ENCODE measurements around the gene BTBD9. TPM values are rescaled to one million over a fixed set of nuclear protein-coding genes. Genes with fewer than 3 reads are reported as not detected.

Gene BTBD9
- total RNA-seq, 1 experiment from 2014 or later: 8.9 TPM

DNA sequence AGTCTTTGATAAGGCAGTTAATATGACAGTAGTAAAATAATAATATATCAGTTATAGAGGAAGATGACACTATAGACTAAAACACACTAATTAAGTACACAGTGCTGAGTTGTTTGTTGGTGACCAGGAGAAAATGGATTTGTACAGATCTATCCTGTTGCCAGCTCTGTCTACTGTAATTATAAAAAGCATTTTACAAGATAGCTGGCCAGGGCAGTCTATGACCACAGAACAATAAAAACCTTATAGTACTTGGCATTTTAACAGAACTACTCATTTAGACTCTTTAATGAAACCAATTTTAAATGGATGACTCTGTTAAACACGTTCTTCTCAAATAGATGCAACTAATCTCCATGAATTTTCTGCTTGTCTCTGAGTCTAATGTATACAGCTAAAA, 367.5 kb downstream of the BTBD9 start:
- H3K9ac ChIP-seq (ENCODE audit: extremely low read depth, insufficient read length, low read length): no peak overlapping the region
- H4K20me1 ChIP-seq (ENCODE audit: control insufficient read depth, insufficient read depth, insufficient read length): no peaks in the 10 kb centered on the region
- no peak overlapping the region for H4K8ac ChIP-seq (replicated peaks; ENCODE audit: insufficient read length, low read depth, low read length)
- no peak overlapping the region for H3K4ac ChIP-seq (ENCODE audit: low read depth, low read length)
- no peak overlapping the region for H2BK12ac ChIP-seq (ENCODE audit: insufficient read length, low read depth, low read length)
- Mint-ChIP-seq H3K9me3 (no peaks in the 10 kb centered on the region), H3K4me1 (peaks cover 37 to 38% of the 10 kb centered on the region in 2 experiments), H3K4me3 (no peak overlapping the region), H3K27me3 (ENCODE audit: low read depth) (no peaks in the 10 kb centered on the region), H3K36me3 (ENCODE audit: insufficient read depth in 1 of 3, low read depth in 3 of 3) (no peaks in the 10 kb centered on the region), H3K27ac (no peak overlapping the region)
- no peak overlapping the region for H3K56ac ChIP-seq (ENCODE audit: insufficient read length, low read depth, low read length)
- H2BK20ac ChIP-seq (ENCODE audit: low read depth, low read length, poor library complexity, severe bottlenecking): no peak overlapping the region
- H2BK15ac ChIP-seq (ENCODE audit: low read depth, low read length): no peak overlapping the region
- no peaks in the 10 kb centered on the region for H3K79me2 ChIP-seq (ENCODE audit: insufficient read depth, low read length)
- H3K27ac ChIP-seq (ENCODE audit: insufficient read length, low read depth, low read length): no peak overlapping the region
- H2BK5ac ChIP-seq (ENCODE audit: insufficient read length, low read length): no peak overlapping the region
- H3K4me2 ChIP-seq (ENCODE audit: insufficient read depth, insufficient read length, low read length): no peak overlapping the region
- no peaks in the 10 kb centered on the region for H3K23me2 ChIP-seq (ENCODE audit: insufficient read length, low read depth, low read length, poor library complexity, severe bottlenecking)
- H3K4me1 ChIP-seq (ENCODE audit: insufficient read depth, low read length): peaks cover 19% of the 10 kb centered on the region
- H3K27me3 ChIP-seq (ENCODE audit: insufficient read depth, low read length): no peaks in the 10 kb centered on the region
- no peak overlapping the region for H4K5ac ChIP-seq (ENCODE audit: insufficient read length, low read depth, low read length)
- H3K14ac ChIP-seq (ENCODE audit: insufficient read depth, low read length): no peak overlapping the region
- H3K18ac ChIP-seq (ENCODE audit: insufficient read length, low read depth, low read length): no peak overlapping the region
- no peaks in the 10 kb centered on the region for H3K9me3 ChIP-seq (ENCODE audit: control insufficient read depth, low read depth, low read length)
- no peaks in the 10 kb centered on the region for H3K79me1 ChIP-seq (ENCODE audit: insufficient read depth, low read depth, low read length, poor library complexity, severe bottlenecking)
- H4K91ac ChIP-seq (ENCODE audit: insufficient read length, low read depth, low read length): no peak overlapping the region
- H2BK120ac ChIP-seq (ENCODE audit: low read depth, low read length, poor library complexity, severe bottlenecking): no peak overlapping the region
- no peak for DNase-seq
- no peak overlapping the region for H3T11ph ChIP-seq (ENCODE audit: low read length)
- no CpG with 5 or more reads among the region's 1 CpG for WGBS (ENCODE audit: extremely low coverage, insufficient read length, low lambda C conversion rate)
- TF ChIP-seq, protein P1, sequence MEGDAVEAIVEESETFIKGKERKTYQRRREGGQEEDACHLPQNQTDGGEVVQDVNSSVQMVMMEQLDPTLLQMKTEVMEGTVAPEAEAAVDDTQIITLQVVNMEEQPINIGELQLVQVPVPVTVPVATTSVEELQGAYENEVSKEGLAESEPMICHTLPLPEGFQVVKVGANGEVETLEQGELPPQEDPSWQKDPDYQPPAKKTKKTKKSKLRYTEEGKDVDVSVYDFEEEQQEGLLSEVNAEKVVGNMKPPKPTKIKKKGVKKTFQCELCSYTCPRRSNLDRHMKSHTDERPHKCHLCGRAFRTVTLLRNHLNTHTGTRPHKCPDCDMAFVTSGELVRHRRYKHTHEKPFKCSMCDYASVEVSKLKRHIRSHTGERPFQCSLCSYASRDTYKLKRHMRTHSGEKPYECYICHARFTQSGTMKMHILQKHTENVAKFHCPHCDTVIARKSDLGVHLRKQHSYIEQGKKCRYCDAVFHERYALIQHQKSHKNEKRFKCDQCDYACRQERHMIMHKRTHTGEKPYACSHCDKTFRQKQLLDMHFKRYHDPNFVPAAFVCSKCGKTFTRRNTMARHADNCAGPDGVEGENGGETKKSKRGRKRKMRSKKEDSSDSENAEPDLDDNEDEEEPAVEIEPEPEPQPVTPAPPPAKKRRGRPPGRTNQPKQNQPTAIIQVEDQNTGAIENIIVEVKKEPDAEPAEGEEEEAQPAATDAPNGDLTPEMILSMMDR (conservative IDR thresholded peaks at IDR 0.05): no peak
- H2AFZ ChIP-seq (ENCODE audit: low read length): no peak overlapping the region
- H2AK5ac ChIP-seq (ENCODE audit: insufficient read length, low read length): no peak overlapping the region
- no peak overlapping the region for H3K23ac ChIP-seq (ENCODE audit: insufficient read length, low read depth, low read length)

All from H9 (cell line).